KBM-7 (cell line): ENCODE data around the gene CELF2.
"Not testable (repeated sequence)": the region's sequence is repeated elsewhere in the genome, so short reads cannot be mapped to it uniquely, and the experiment has no call there.

Source experiments
- DNase-seq: peaks from one replicate; pipeline ENCODE4 v3.0.0-alpha.2; 2015
- in situ Hi-C: fragments of 300-500 bp; cut with MboI; formaldehyde crosslinking; loops from 2 replicates; pipeline ENCODE4 v1.14.3; 2020; ENCODE audit warnings: low sequenced_read_pairs, low pct_unique_long_range_greater_than_20kb, mixed read lengths

The CELF2 gene

GRCh38 chr10:11364241-11364640 lies 346.6 kb downstream of the CELF2 start:
- in situ Hi-C loops, result no loop called here
- DNase-seq, result no peak

- in situ Hi-C loops, DNase-seq: not testable (repeated sequence)
These were observed 349.2 kb downstream of the CELF2 start for GRCh38 chr10:11366889-11367288.

GRCh38 chr10:11367505-11367904 lies 349.8 kb downstream of the CELF2 start:
- in situ Hi-C loops, result no loop called here
- DNase-seq, result no peak

GRCh38 chr10:11373717-11374171 lies 356.1 kb downstream of the CELF2 start:
- in situ Hi-C loops, result no loop called here
- no peak for DNase-seq

- in situ Hi-C loops, result no loop called here
- no peak for DNase-seq
These were observed 359.6 kb downstream of the CELF2 start for GRCh38 chr10:11377267-11377666.

GRCh38 chr10:11378835-11379234 lies 361.2 kb downstream of the CELF2 start:
- in situ Hi-C loops, result no loop called here
- DNase-seq, result no peak

- in situ Hi-C loops, result no loop called here
- DNase-seq, result no peak
These were observed 362.1 kb downstream of the CELF2 start for GRCh38 chr10:11379771-11380170.

- in situ Hi-C loops, result no loop called here
- no peak for DNase-seq
These were observed 363.4 kb downstream of the CELF2 start for GRCh38 chr10:11381023-11381422.

GRCh38 chr10:11381511-11381910 lies 363.8 kb downstream of the CELF2 start:
- no peak for DNase-seq
- in situ Hi-C loops, result no loop called here

GRCh38 chr10:11382187-11382586 lies 364.5 kb downstream of the CELF2 start:
- in situ Hi-C loops, result no loop called here
- DNase-seq, result no peak

GRCh38 chr10:11386044-11386443 lies 368.4 kb downstream of the CELF2 start:
- in situ Hi-C loops, result no loop called here

More at GRCh38 chr10:11386044-11386443, 368.4 kb downstream of the CELF2 start:
- DNase-seq, result no peak
